Embryonic facial prominence (tissue), 1 donor: ENCODE measurements around the gene PTPRF.
"Not testable (repeated sequence)": the region's sequence is repeated elsewhere in the genome, so short reads cannot be mapped to it uniquely, and the experiment has no call there.

Experiments used
- DNase-seq: peaks from one replicate; pipeline ENCODE4 v3.0.0-alpha.2; 2016; ENCODE audit errors: extremely low spot score

The PTPRF gene

GRCh38 chr1:43625063-43625780 lies 94.5 kb downstream of the PTPRF start:
- DNase-seq = no peak

DNA sequence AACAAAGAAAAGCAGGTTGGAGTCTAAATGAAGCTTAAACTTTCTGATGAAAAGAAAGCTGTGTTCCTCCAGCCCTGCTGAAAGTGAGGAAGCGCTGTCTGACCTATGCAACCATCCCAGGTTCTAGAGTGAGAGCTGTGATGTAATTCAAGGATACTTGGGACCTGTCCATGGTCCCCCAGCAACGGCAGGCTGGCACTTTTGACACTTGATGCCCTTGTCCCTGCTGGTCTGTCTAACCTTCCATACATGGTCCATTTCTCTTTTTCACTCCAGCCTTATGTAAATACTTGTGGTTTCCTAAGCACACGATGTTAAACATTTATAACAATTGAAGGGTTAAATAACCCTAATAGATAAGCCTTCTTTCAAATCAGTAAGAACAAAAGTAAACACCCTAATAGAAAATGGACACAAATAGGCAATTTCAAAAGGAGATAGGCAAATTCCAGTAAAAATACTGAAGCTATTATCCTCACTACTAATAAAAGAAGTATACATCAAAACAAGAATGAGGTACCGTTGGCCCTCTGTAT lies 101.5 kb downstream of the PTPRF start:
- DNase-seq = no peak

- no peak for DNase-seq
These were observed 104.0 kb downstream of the PTPRF start for GRCh38 chr1:43634721-43635120.

DNA sequence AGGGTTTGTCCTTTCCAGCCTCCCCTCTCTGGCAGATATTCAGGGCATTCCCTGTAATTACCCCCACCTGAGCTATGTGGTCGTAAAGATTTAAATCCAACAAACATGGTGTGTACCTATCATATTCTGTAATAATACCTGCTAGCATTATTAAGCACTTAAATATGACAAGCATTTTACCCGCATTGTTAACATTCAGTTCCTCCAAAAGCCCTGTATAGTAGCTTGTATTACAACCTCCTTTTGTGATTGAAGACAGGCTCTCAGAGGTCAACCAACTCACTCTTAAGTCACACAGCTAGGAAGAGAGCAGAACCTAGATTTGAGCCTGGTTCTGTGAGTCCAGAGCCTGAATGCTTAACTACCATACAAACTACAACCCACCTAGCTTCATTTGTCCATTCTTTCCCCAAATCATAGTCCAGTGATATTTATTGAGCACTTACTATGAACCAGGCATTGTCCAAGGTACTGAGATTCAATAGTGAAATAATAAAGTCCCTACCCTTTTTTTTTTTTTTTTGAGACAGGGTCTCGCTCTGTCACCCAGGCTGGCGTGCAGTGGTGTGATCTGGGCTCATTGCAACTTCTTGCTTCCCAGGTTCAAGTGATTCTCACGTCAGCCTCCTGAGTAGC lies 105.4 kb downstream of the PTPRF start:
- DNase-seq = no peak

GRCh38 chr1:43637267-43637666 lies 106.6 kb downstream of the PTPRF start:
- no peak for DNase-seq

GRCh38 chr1:43638381-43638780 lies 107.7 kb downstream of the PTPRF start:
- not testable (repeated sequence) for DNase-seq

DNA sequence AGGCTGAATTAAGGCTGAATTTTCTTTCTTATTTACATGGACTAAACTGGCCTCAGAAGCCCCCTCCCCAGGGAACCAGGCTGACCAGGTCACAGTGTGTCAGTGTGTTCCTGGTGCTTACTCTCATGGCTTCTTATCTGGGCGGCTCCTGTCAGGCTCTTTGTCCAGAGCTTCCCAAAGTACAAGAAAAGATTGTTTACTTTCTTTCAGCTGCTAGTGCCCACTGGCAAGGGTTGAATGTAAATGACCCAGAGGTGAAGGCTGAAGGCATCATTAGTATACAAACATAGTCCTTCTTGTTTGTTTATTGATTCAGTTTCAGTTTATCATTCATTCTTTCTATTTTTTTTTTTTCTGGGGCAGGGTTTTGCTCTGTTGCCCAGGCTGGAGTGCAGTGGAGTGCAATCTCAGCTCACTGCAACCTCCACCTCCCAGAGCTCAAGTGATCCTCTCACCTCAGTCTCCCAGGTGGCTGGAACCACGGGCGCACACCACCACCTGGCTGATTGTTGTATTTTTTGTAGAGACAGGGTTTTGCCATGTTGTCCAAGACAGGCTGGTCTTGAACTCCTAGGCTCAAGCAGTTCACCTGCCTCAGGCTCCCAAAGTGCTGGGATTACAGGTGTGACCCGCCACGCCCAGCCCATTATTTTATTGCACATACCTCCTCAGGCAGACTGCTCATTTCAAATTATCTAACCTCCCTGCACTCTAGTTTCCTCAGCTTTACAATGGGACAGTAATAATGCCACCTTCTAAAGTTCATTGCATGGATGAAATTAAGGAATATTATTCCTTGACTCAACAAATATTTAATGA lies 109.5 kb downstream of the PTPRF start:
- DNase-seq = no peak

DNA sequence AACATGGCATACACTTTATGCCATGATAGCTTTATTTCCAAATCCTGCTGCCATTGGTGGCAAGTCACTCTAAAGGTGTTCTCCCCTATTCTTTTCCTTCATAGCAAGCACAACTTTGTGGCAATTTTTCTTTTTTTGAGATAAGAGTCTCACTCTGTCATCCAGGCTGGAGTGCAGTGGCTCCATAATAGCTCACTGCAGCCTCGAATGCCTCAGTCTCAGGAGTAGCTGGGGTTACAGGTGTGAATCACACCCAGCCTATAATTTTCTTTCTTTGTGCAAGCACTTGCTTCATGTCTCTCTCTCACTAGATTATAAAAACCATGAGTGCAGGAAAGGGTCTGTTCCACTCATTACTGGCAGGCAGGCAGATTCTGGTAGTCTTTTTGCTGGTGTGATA lies 113.9 kb downstream of the PTPRF start:
- DNase-seq = no peak

GRCh38 chr1:43645461-43645860 lies 114.8 kb downstream of the PTPRF start:
- DNase-seq = no peak

DNA sequence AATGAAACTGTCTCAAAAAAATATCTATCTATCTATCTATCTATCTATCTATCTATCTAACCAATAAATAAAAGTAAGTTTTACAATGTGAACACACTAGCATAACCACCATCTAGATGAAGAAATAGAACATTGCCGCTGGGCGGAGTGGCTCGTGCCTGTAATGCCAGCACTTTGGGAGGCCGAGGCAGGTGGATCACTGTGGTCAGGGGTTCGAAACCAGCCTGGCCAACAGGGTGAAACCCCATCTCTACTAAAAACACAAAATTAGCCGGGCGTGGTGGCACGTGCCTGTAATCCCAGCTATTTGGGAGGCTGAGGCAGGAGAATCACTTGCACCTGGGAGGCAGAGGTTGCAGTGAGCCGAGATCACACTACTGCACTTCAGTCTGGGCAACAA lies 116.6 kb downstream of the PTPRF start:
- DNase-seq = not testable (repeated sequence)

GRCh38 chr1:43648221-43648847 lies 117.7 kb downstream of the PTPRF start:
- no peak for DNase-seq

DNA sequence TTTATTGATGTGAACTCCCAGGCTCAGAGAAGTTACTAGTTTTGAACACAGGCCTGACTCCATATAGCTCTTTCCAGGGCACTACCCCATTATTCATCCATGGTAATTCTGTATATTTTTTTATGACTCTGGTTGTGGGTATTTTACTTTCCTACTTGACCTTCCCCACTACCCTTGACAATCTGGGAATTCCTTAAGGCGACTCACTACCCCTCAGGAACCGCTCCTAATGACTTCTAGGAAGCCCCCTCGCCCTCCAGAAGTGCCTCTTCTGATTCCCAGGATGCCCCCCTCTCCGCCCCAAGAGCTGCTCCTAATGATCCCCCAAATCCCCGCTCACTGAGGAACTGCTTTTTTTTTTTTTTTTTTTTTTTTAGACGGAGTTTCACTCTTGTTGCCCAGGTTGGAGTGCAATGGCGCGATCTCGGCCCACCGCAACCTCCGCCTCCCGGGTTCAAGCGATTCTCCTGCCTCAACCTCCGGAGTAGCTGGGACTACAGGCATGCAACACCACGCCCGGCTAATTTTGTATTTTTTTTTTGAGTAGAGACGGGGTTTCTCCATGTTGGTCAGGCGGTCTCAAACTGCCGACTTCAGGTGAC lies 118.3 kb downstream of the PTPRF start:
- DNase-seq = no peak

- peak; percentile 95 for DNase-seq
These were observed 119.8 kb downstream of the PTPRF start for GRCh38 chr1:43650310-43651085.

GRCh38 chr1:43651188-43651587 lies 120.5 kb downstream of the PTPRF start:
- DNase-seq = no peak

GRCh38 chr1:43651902-43652301 lies 121.2 kb downstream of the PTPRF start:
- no peak for DNase-seq

- DNase-seq = no peak
These were observed 122.7 kb downstream of the PTPRF start for GRCh38 chr1:43653339-43653738.

GRCh38 chr1:43653893-43654292 lies 123.2 kb downstream of the PTPRF start:
- DNase-seq = no peak

DNA sequence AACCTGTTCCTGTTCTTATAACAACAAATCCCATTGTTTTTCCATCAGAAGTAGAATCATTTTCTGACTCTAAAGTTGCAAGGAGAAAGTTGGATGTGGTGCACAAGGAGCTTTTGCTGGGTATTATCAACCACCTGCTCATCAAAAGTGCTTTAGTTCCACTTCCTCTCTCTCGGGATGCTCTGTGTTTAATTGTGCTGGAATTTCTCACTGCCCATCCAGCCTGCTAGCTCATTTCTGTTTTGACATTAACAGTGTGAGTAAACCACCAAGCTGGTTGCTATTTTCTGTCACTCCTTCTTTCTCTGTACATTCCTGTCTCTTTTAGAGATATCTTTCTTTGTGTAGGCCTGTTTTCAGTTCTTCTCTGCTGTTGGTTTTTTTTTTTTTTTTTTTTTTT lies 125.3 kb downstream of the PTPRF start:
- no peak for DNase-seq

- DNase-seq = no peak
These were observed 128.8 kb downstream of the PTPRF start for GRCh38 chr1:43659212-43660166.

GRCh38 chr1:43660355-43660754 lies 129.7 kb downstream of the PTPRF start:
- DNase-seq = no peak
